ENCODE results near the gene SKIC8.

DNA sequence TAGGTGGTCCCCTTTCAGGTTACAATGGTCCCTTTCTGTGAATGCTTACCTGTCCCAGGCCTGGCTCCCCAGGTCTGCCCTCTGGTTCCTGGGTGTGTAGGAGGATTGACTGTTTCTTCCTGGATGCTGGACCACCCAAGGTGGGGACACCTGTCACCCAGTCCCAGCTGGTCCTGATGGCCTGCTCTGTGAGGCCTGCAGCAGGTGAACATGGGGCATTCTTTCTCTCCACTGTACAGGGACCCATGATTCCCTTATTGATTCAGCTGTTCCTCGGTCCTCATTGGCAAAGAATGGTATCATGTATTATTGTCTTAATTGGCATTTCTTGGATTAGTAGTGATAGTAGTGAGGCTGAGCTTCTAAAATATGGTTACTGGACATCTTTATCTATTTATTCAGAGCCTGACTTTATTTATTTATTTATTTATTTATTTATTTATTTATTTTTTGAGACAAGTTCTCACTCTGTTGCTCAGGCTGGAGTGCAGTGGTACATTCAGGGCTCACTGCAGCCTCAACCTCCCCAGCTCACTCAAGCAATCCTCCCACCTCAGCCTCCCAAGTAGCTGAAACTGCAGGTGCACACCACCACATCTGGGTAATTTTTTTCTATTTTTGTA is 43.9 kb downstream of the SKIC8 start:
- TF ChIP-seq, protein P1, sequence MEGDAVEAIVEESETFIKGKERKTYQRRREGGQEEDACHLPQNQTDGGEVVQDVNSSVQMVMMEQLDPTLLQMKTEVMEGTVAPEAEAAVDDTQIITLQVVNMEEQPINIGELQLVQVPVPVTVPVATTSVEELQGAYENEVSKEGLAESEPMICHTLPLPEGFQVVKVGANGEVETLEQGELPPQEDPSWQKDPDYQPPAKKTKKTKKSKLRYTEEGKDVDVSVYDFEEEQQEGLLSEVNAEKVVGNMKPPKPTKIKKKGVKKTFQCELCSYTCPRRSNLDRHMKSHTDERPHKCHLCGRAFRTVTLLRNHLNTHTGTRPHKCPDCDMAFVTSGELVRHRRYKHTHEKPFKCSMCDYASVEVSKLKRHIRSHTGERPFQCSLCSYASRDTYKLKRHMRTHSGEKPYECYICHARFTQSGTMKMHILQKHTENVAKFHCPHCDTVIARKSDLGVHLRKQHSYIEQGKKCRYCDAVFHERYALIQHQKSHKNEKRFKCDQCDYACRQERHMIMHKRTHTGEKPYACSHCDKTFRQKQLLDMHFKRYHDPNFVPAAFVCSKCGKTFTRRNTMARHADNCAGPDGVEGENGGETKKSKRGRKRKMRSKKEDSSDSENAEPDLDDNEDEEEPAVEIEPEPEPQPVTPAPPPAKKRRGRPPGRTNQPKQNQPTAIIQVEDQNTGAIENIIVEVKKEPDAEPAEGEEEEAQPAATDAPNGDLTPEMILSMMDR (IDR thresholded peaks at IDR 0.05): no peak
- no peak for TF ChIP-seq POLR2A (IDR thresholded peaks at IDR 0.05)
- TF ChIP-seq EP300 (IDR thresholded peaks at IDR 0.05; ENCODE audit: low read depth): no peak
- TF ChIP-seq POLR2AphosphoS5 (IDR thresholded peaks at IDR 0.05): no peak
